T-helper 17 cell (primary cell): Measurements from ENCODE around the gene SLC49A3. TPM values are rescaled to one million over a fixed set of nuclear protein-coding genes. Genes with fewer than 3 reads are reported as not detected.
"Not testable (repeated sequence)": the region's sequence is repeated elsewhere in the genome, so short reads cannot be mapped to it uniquely, and the experiment has no call there.

Source experiments
- ATAC-seq: fragments of 150-1000 bp; cut with Tn5 transposase; 2 replicates; pipeline ENCODE4 v1.10.0; 2021; ENCODE audit warnings: mild to moderate bottlenecking, moderate library complexity
- DNase-seq, 3 donors: peaks; one replicate each; pipeline versions ENCODE4 v3.0.0 to v3.0.0-alpha.2; 2020 to 2021
- H3K9me3 ChIP-seq: one replicate; pipeline ENCODE4 v1.7.0; 2013; ENCODE audit warnings: low read length, mild to moderate bottlenecking; ENCODE audit not compliant: control insufficient read depth, poor library complexity, severe bottlenecking
- H3K27ac Mint-ChIP-seq: one replicate; pipeline ENCODE4 v1.8.0; 2022; ENCODE audit warnings: mild to moderate bottlenecking, moderate library complexity, mixed read lengths
- H3K27me3 Mint-ChIP-seq: one replicate; pipeline ENCODE4 v1.8.0; 2022; ENCODE audit warnings: mixed read lengths
- H3K36me3 Mint-ChIP-seq: one replicate; pipeline ENCODE4 v1.8.0; 2022; ENCODE audit warnings: low read depth, mixed read lengths
- H3K4me1 Mint-ChIP-seq: one replicate; pipeline ENCODE4 v1.8.0; 2022; ENCODE audit warnings: mild to moderate bottlenecking, mixed read lengths
- H3K4me3 Mint-ChIP-seq: one replicate; pipeline ENCODE4 v1.8.0; 2022; ENCODE audit warnings: mild to moderate bottlenecking, moderate library complexity, mixed read lengths
- total RNA-seq, 4 donors: library from RNA in 2 of 4; stranded (reverse) in 2 of 4; gene quantifications; one replicate each; pipeline ENCODE4 v1.2.3 and lab custom pipeline; 2022 to 2026

Gene SLC49A3
- total RNA-seq, 2 donors from 2014 or later: 1.1 to 2.7 TPM

DNA sequence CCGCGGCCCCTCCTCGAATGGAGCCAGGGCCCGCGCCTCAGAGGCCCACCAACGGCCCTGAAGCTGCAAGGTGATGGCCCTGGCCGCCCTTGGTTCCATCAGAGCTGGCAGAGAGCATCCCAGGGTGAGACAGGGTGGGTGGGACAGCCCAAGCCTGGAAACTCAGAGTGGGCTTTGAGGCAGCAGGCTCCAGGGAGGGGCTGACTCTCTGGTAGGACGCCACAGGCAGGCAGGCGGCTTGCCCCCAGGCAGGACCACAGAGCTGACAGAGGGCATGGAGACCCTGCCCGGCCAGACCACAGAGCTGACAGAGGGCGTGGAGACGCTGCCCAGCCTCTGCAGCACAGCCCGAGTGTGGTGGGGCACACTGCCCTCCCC, 9.9 kb downstream of the SLC49A3 start:
- DNase-seq: no peak
- H3K4me3 Mint-ChIP-seq: no peak overlapping the region
- H3K36me3 Mint-ChIP-seq: no peaks in the 10 kb centered on the region
- no peak overlapping the region for H3K27ac Mint-ChIP-seq
- H3K27me3 Mint-ChIP-seq: no peaks in the 10 kb centered on the region
- no peaks in the 10 kb centered on the region for H3K9me3 ChIP-seq
- no peak for ATAC-seq
- H3K4me1 Mint-ChIP-seq: peaks cover 11% of the 10 kb centered on the region

- Mint-ChIP-seq H3K4me3 (no peak overlapping the region), H3K27ac (no peak overlapping the region)
- H3K9me3 ChIP-seq: no peaks in the 10 kb centered on the region
Observed at GRCh38 chr4:678331-679103, 10.4 kb downstream of the SLC49A3 start.

DNA sequence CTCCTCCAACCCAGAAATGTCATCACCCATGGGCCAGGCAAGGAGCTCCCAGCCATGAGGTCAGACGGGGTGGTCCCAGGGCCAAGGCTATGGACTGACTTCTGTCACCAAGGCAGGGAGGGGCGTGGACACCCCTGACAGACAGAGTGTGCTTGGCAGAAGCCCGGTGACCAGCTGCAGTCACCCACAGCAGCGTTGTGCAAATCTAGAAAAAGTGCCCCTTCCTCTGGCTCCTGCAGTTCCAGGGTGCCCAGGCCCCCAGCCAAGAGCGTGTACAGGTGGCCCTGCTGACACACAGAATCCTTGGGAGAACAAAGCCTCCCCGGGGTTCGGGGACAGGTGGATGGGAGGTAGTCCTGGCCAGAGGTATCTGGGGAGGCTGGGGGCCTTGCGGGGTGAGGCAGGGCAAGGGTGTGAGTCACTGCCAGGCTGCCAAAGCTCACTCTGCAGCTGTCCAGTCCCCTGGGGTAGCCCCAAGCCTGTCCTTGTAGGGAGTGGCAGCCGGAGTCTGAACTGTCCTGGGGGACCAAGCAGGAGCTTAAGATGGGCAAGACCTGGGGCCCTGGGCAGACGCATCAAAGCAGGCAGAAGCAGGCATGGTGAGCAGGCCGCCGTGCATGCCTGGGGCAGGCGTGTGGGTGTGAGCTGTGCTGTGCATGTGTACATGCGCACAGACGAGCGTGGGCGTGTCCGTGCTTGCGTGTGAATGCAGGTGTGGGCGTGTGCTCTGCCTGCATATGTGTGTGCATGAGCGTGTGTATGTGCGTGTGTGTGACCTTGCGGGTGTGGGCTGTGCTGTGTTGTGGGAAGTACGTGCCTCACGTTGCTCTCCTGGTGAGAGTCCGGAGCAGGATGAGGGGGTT, 11.3 kb downstream of the SLC49A3 start:
- Mint-ChIP-seq H3K36me3 (no peaks in the 10 kb centered on the region), H3K4me1 (peaks cover 14% of the 10 kb centered on the region), H3K27ac (no peak overlapping the region), H3K4me3 (no peak overlapping the region), H3K27me3 (no peaks in the 10 kb centered on the region)
- H3K9me3 ChIP-seq: no peaks in the 10 kb centered on the region
- DNase-seq (no peak), ATAC-seq (peak; percentile 22)

More at GRCh38 chr4:678331-679103, 10.4 kb downstream of the SLC49A3 start:
- DNase-seq (no peak), ATAC-seq (no peak)
- Mint-ChIP-seq H3K36me3 (no peaks in the 10 kb centered on the region), H3K4me1 (peaks cover 12% of the 10 kb centered on the region), H3K27me3 (no peaks in the 10 kb centered on the region)

- Mint-ChIP-seq H3K27me3 (no peaks in the 10 kb centered on the region), H3K4me1 (peaks cover 14% of the 10 kb centered on the region), H3K36me3 (no peaks in the 10 kb centered on the region), H3K27ac (no peak overlapping the region), H3K4me3 (no peak overlapping the region)
- ATAC-seq: no peak
- H3K9me3 ChIP-seq: no peaks in the 10 kb centered on the region
- DNase-seq: no peak
Observed at GRCh38 chr4:676871-677235, 12.1 kb downstream of the SLC49A3 start.

- no peaks in the 10 kb centered on the region for H3K27me3 Mint-ChIP-seq
- H3K9me3 ChIP-seq: no peaks in the 10 kb centered on the region
- H3K4me3 Mint-ChIP-seq: peak overlapping the region; percentile 21
- no peak for DNase-seq
- ATAC-seq: no peak
- H3K27ac Mint-ChIP-seq: peak overlapping the region; percentile 6
- no peaks in the 10 kb centered on the region for H3K36me3 Mint-ChIP-seq
- peaks cover 14% of the 10 kb centered on the region for H3K4me1 Mint-ChIP-seq
Observed at GRCh38 chr4:675980-676870, 12.7 kb downstream of the SLC49A3 start.

GRCh38 chr4:675036-675882, 13.7 kb downstream of the SLC49A3 start:
- Mint-ChIP-seq H3K4me3 (peak overlapping the region; percentile 86), H3K36me3 (no peaks in the 10 kb centered on the region), H3K4me1 (peaks cover 12% of the 10 kb centered on the region), H3K27me3 (no peaks in the 10 kb centered on the region), H3K27ac (peak overlapping the region; percentile 73)
- DNase-seq (no peak), ATAC-seq (no peak)
- H3K9me3 ChIP-seq: no peaks in the 10 kb centered on the region

GRCh38 chr4:674172-675035, 14.5 kb downstream of the SLC49A3 start, which contains the start of the genes ATP5ME and MYL5:
Gene ATP5ME, minus strand, starts transcription at chr4:674276. Its CDS starts 29 bp downstream, at chr4:674247.
Gene MYL5, plus strand, starts transcription at chr4:674542. Its CDS starts 3,485 bp downstream, at chr4:678027.
- H3K9me3 ChIP-seq: no peaks in the 10 kb centered on the region
- DNase-seq: peak; percentile 96 to 97 (median 97)
- peak within 1 kb of the TSS; percentile 73 for H3K27ac Mint-ChIP-seq
- H3K27me3 Mint-ChIP-seq: no peaks in the 10 kb centered on the region
- H3K4me3 Mint-ChIP-seq: peak within 1 kb of the TSS; percentile 86
- ATAC-seq: peak; percentile 92
- H3K4me1 Mint-ChIP-seq: peaks cover 9% of the 10 kb centered on the region
- H3K36me3 Mint-ChIP-seq: no peaks in the 10 kb centered on the region

GRCh38 chr4:673349-674091, 15.4 kb downstream of the SLC49A3 start:
- peak overlapping the region; percentile 73 for H3K27ac Mint-ChIP-seq
- DNase-seq (no peak), ATAC-seq (no peak)
- peaks cover 9% of the 10 kb centered on the region for H3K4me1 Mint-ChIP-seq
- H3K27me3 Mint-ChIP-seq: no peaks in the 10 kb centered on the region
- H3K4me3 Mint-ChIP-seq: peak overlapping the region; percentile 86
- no peaks in the 10 kb centered on the region for H3K36me3 Mint-ChIP-seq
- H3K9me3 ChIP-seq: no peaks in the 10 kb centered on the region

GRCh38 chr4:671769-672168, 17.2 kb downstream of the SLC49A3 start:
- H3K4me1 Mint-ChIP-seq: peaks cover 9% of the 10 kb centered on the region
- H3K27ac Mint-ChIP-seq: no peak overlapping the region
- DNase-seq (no peak), ATAC-seq (no peak)
- H3K4me3 Mint-ChIP-seq: no peak overlapping the region
- no peaks in the 10 kb centered on the region for H3K9me3 ChIP-seq
- no peaks in the 10 kb centered on the region for H3K36me3 Mint-ChIP-seq
- no peaks in the 10 kb centered on the region for H3K27me3 Mint-ChIP-seq

DNA sequence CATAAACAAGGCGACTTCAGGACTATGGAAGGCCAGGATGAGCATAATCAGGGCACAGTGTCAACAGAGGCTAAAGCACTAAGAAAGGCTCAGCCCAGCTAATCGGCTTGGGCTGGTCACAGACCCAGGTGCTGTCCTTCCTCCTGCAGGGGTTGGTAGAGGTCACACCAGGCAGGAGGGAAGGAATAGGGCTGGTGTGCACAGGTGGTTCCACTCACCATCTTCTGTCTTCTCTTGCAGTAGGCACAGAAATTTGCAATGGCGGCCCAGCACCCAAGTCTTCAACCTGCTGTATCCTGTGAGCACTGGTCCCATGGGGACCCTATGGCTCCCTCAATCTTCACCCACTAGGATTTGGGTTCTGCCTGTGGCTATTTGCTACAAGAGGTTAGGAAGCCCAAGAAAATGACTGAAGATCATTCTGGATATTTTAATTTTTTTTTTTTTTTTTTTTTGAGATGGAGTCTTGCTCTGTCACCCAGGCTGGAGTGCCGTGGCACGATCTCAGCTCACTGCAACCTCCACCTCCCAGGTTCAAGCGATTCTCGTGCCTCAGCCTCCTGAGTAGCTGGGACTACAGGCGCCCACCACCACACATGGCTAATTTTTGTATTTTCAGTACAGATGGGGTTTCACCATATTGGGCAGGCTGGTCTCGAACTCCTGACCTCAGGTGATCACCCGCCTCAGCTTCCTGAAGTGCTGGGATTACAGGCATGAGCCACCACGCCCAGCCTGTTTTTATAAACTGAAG, 19.0 kb downstream of the SLC49A3 start:
- ATAC-seq, H3K9me3 ChIP-seq, H3K36me3 Mint-ChIP-seq, DNase-seq, H3K27ac Mint-ChIP-seq, H3K27me3 Mint-ChIP-seq, H3K4me1 Mint-ChIP-seq, H3K4me3 Mint-ChIP-seq: not testable (repeated sequence)
